ENCODE measurements around the gene PPP1R3C.

Gene PPP1R3C

GRCh38 chr10:91629715-91630549, 2.9 kb downstream of the PPP1R3C start:
- DNase-seq (ENCODE audit: low read depth): no peak

- no peak for DNase-seq (ENCODE audit: low read depth)
Measured at GRCh38 chr10:91628383-91628782, 4.5 kb downstream of the PPP1R3C start.

GRCh38 chr10:91627344-91628102, 5.3 kb downstream of the PPP1R3C start:
- no peak for DNase-seq (ENCODE audit: low read depth)

- DNase-seq (ENCODE audit: low read depth): no peak
Measured at GRCh38 chr10:91626936-91627335, 5.9 kb downstream of the PPP1R3C start.

GRCh38 chr10:91624633-91625032, 8.2 kb downstream of the PPP1R3C start:
- DNase-seq (ENCODE audit: low read depth): no peak

- no peak for DNase-seq (ENCODE audit: low read depth)
Measured at GRCh38 chr10:91622601-91623000, 10.3 kb downstream of the PPP1R3C start.

- DNase-seq (ENCODE audit: low read depth): no peak
Measured at GRCh38 chr10:91621483-91622113, 11.3 kb downstream of the PPP1R3C start.

- no peak for DNase-seq (ENCODE audit: low read depth)
Measured at GRCh38 chr10:91617072-91617609, 15.7 kb downstream of the PPP1R3C start.

GRCh38 chr10:91616137-91616536, 16.7 kb downstream of the PPP1R3C start:
- DNase-seq (ENCODE audit: low read depth): no peak

- DNase-seq (ENCODE audit: low read depth): no peak
Measured at GRCh38 chr10:91614225-91614624, 18.6 kb downstream of the PPP1R3C start.

- DNase-seq (ENCODE audit: low read depth): no peak
Measured at GRCh38 chr10:91613411-91614187, 19.3 kb downstream of the PPP1R3C start.

GRCh38 chr10:91610919-91611318, 22.0 kb downstream of the PPP1R3C start:
- DNase-seq (ENCODE audit: low read depth): no peak

- no peak for DNase-seq (ENCODE audit: low read depth)
Measured at GRCh38 chr10:91610444-91610843, 22.4 kb downstream of the PPP1R3C start.

GRCh38 chr10:91607646-91608403, 25.0 kb downstream of the PPP1R3C start:
- DNase-seq (ENCODE audit: low read depth): no peak

- no peak for DNase-seq (ENCODE audit: low read depth)
Measured at GRCh38 chr10:91605968-91606367, 26.9 kb downstream of the PPP1R3C start.

GRCh38 chr10:91604553-91605534, 28.0 kb downstream of the PPP1R3C start:
- no peak for DNase-seq (ENCODE audit: low read depth)

- no peak for DNase-seq (ENCODE audit: low read depth)
Measured at GRCh38 chr10:91603931-91604331, 28.9 kb downstream of the PPP1R3C start.

- DNase-seq (ENCODE audit: low read depth): no peak
Measured at GRCh38 chr10:91602868-91603568, 29.9 kb downstream of the PPP1R3C start.

GRCh38 chr10:91602449-91602848, 30.4 kb downstream of the PPP1R3C start:
- no peak for DNase-seq (ENCODE audit: low read depth)
